Activated CD8-positive, alpha-beta memory T cell treated with anti-CD3 and anti-CD28 coated beads, Interleukin-2, amount 50 U/mL, for 4 hours (primary cell): ENCODE data around the gene XIRP2.
"Not testable (repeated sequence)": the region's sequence is repeated elsewhere in the genome, so short reads cannot be mapped to it uniquely, and the experiment has no call there.

Experiments
- DNase-seq: peaks from one replicate; pipeline ENCODE4 v3.0.0-alpha.2; 2020

The XIRP2 gene

DNA sequence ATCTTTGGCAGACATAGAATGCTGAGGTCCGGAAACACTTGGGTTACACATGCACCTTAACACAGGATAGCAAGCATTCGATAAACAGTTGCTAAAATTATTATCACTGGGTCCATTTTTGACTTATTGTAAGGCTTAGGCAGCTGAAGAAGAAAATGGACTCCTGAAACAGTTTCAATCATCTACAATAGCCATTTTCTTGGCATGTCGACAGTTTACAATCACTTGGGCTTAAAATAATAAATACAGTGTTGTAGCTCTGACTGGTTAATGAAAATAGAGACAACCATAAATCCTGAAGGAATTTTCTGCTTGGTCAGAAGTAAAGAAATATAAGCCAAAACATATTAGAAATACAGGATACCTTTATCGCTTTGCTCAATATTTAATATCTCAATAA lies 169.2 kb downstream of the XIRP2 start:
- no peak for DNase-seq

DNA sequence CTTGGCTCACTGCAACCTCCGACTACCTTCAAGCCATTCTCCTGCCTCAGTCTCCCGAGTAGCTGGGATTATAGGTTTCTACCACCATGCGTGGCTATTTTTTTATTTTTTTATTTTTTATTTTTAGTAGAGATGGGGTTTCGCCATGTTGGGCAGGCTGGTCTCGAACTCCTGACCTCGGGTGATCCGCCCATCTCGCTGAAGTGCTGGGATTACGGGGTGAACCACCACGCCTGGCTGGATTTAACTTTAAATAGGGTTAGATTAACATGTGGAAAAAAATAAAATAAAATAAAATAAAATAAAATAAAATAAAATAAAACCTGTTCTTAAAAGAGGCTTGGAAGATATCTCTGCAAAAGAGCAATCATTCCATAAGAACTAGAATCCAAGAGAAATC lies 170.9 kb downstream of the XIRP2 start:
- no peak for DNase-seq

GRCh38 chr2:167069855-167070254 lies 181.6 kb downstream of the XIRP2 start:
- no peak for DNase-seq

- DNase-seq, result not testable (repeated sequence)
Observed at GRCh38 chr2:167075708-167076107, 187.4 kb downstream of the XIRP2 start.

DNA sequence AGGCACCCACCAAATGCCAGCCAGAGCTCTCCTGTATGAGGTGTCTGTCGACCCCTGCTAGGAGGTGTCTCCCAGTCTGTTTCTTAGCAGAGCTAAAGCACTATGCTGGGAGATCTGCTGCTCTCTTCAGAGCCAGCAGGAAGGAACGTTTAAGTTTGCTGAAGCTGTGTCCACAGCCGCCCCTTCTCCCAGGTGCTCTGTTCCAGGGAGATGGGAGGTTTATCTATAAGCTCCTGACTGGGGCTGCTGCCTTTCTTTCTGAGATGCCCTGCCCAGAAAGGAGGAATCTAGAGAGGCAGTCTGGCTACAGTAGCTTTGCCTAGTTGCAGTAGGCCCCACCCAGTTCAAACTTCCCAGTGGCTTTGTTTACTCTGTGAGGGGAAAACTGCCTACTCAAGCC lies 210.7 kb downstream of the XIRP2 start:
- DNase-seq, result not testable (repeated sequence)

DNA sequence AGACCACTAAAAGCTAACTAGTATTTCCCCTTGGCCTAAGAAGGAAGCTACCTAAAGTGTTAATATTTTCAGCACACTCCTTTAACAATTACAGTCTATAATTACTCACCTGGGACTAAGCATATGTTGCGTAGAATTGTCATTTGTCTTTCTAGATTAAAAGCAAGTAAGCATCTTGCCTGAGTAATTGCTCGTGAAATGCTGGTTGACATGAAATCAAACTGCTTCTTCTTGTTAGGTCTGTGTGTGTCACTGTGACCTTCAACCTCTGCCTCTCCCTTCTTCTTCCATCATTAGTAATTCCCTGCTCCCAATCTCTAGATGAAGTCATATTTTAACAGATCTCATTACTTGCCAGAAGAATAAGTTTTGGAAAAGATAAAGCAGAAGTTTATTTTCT lies 212.2 kb downstream of the XIRP2 start:
- DNase-seq, result no peak

DNA sequence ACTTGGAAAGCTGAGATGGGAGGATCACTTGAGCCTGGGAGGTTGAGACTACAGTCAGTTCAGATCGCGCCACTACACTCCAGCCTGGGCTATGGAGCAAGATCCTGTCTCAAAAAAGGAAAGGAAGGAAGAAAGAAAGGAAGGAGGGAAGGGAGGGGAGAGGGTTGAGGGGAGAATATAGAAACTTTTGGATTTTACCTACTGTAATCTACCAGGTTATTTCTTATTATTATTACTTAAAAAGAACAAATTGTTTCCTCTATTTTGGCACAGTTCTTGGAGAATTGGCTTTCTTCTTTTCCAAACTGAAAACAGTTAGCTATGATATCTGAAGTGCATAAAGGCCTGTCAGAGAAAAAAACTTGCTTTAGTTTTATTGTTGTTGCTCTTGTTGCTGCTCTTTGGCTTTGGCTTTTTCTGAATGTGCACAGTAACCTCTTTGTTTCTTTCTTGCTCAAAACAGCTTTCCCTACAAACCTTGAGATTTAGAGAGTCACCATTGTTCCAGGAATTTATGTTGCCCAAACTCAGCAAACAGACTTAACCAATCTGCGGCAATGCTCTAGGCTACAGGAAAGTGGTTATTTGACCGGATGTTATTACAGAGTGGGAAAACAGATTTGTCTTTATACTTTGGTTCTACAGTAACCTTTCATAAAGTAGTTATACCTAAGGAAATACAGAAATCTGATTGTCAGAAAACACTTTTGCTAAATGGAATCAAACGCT lies 214.9 kb downstream of the XIRP2 start:
- DNase-seq, result no peak

- DNase-seq, result no peak
Observed at GRCh38 chr2:167103757-167104133, 215.5 kb downstream of the XIRP2 start.

GRCh38 chr2:167104691-167105090 lies 216.4 kb downstream of the XIRP2 start:
- no peak for DNase-seq

- not testable (repeated sequence) for DNase-seq
Observed at GRCh38 chr2:167109682-167110081, 221.4 kb downstream of the XIRP2 start.

- DNase-seq, result no peak
Observed at GRCh38 chr2:167110345-167110744, 222.1 kb downstream of the XIRP2 start.

- DNase-seq, result no peak
Observed at GRCh38 chr2:167114018-167114417, 225.7 kb downstream of the XIRP2 start.

GRCh38 chr2:167115541-167115940 lies 227.3 kb downstream of the XIRP2 start:
- no peak for DNase-seq

GRCh38 chr2:167122389-167122788 lies 234.1 kb downstream of the XIRP2 start:
- DNase-seq, result no peak

- DNase-seq, result no peak
Observed at GRCh38 chr2:167126165-167126564, 237.9 kb downstream of the XIRP2 start.

DNA sequence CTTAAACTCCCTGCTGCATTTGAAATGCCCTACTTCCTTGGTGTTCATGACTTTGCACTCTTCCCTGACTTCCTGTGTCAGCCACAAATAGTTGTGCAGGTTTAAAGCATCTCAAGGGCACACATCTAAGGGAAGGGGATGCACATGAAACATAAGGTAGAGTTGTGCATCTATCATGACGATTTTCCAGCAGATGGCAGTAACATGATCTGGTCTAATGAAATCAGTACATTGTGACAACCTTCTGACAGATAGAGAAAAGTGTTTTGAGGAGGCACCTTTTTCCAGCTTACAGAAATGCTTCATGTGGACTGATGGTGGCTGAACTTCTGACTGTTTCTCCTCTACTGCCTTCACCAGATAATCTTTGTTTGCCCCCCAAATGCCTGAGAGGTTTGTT lies 238.9 kb downstream of the XIRP2 start:
- DNase-seq, result no peak

DNA sequence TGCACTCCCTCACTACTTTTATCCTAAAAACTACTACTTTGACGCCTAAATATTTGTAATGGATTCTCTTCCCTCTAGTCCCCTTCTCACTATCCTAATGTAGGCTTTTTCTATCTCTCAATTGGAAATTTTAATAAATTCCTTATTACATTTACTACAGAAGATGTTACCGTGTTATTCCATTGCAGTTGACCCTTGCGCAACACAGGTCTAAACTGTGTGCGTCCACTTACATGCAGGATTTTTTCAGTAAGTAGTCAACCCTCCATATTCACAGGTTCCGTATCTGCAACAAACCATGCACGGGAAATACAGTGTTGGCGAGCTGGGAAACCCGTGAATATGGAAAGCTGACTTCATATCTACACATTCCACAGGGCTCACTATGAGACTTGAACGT lies 239.8 kb downstream of the XIRP2 start:
- DNase-seq, result no peak

- no peak for DNase-seq
Observed at GRCh38 chr2:167132066-167132465, 243.8 kb downstream of the XIRP2 start.

DNA sequence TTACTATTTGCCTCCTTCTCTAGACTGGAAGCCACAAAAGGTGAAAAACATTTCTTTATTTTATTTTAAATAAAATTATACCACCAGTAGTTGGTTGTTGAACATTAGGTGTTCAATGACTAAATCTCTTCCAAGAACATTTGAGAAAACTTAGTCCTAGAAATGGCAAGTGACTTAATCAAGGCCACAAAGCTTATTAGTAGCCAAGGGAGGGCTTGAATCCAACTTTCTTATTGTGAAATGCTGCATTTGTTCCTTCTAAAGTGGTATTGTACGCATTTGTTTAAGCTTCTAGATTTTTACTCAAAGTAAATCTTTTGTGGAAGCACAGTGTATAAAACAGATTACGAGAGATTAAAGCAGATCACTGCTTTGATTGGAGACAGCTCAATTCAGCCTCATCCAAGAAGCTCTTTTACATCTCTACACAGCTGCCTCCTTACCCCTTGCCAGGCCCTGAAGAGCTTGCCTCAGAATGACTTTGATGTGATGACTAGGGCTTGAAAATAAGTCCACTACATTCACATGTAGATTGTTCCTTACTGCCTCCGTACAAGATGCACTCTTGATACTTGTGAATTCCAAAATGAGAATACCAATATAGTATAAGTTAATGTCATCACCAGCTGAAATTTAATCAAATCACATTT lies 244.8 kb downstream of the XIRP2 start:
- DNase-seq, result no peak

- DNase-seq, result no peak
Observed at GRCh38 chr2:167133614-167134013, 245.3 kb downstream of the XIRP2 start.

GRCh38 chr2:167134381-167135072 lies 246.2 kb downstream of the XIRP2 start:
- no peak for DNase-seq

- no peak for DNase-seq
Observed at GRCh38 chr2:167135706-167136105, 247.4 kb downstream of the XIRP2 start.

DNA sequence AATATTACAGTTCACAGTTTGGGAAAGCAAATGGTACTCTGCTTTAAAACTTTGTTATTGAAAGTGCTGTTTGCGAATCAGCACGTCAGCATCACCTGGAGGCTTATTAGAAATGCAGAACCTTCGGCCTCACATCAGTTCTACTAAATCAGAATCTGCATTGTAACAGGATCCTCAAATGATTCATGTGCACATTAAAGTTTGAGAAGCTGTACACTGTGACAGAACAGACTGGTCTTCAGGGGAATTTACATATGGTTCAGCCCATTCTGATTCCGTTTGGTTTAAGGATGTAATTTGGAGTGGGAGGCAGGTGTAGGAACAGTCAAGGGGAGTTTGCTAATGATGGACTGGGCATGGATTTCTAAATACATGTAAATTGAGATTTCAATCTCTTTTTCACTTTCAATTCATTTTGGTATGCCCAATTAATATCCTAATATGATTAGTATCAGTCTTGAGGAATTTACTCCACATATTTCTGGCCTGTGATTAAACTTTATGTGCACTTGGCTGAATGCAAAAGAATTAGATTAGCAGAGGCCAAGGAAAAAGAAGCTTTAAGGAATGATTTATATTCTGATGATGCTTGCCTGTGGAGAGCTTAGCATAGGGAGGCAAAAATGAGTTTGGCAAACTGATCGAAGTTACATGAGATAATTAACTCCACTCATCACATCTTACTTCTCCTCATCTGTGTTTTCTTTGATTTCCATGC lies 248.8 kb downstream of the XIRP2 start:
- no peak for DNase-seq

- no peak for DNase-seq
Observed at GRCh38 chr2:167140330-167140729, 252.1 kb downstream of the XIRP2 start.
